Left lobe of liver (tissue), 2 donors: ENCODE results near the gene NDEL1. TPM values are rescaled to one million over a fixed set of nuclear protein-coding genes. Genes with fewer than 3 reads are reported as not detected.
A peak's percentile ranks its signal among the peaks of the same experiment; 100 is the strongest.

Experiments
- ATAC-seq: fragments of 200-7000 bp; cut with Tn5 transposase; one replicate; pipeline ENCODE4 v1.9.1; 2020; ENCODE audit warnings: mild to moderate bottlenecking, moderate library complexity
- DNase-seq: peaks from one replicate; pipeline ENCODE4 v3.0.0-alpha.2; 2020; ENCODE audit warnings: low spot score
- total RNA-seq: library from RNA; stranded (reverse); gene quantifications from one replicate; pipeline ENCODE4 v1.2.1, GENCODE V29; 2021
- donor health status: DM: no; HTN: no; CAD: no; lungs with moderate emphysema.
- donor health status: DM: no; HTN: yes; CAD: no.

Gene NDEL1
- total RNA-seq, 1 donor from 2014 or later: 37.5 TPM

- ATAC-seq (peak; percentile 69), DNase-seq (no peak)
These were observed 16.4 kb downstream of the NDEL1 start for GRCh38 chr17:8451933-8452614.

GRCh38 chr17:8453326-8453725 is 17.6 kb downstream of the NDEL1 start:
- ATAC-seq (no peak), DNase-seq (no peak)

GRCh38 chr17:8455665-8456209 is 20.1 kb downstream of the NDEL1 start:
- ATAC-seq (no peak), DNase-seq (no peak)

- ATAC-seq: no peak
- no peak for DNase-seq
These were observed 22.4 kb downstream of the NDEL1 start for GRCh38 chr17:8458128-8458527.

- ATAC-seq (no peak), DNase-seq (no peak)
These were observed 23.4 kb downstream of the NDEL1 start for GRCh38 chr17:8459107-8459506.

- DNase-seq (no peak), ATAC-seq (no peak)
These were observed 24.1 kb downstream of the NDEL1 start for GRCh38 chr17:8459831-8460230.

- DNase-seq: no peak
- ATAC-seq: no peak
These were observed 26.9 kb downstream of the NDEL1 start for GRCh38 chr17:8462564-8462963.

GRCh38 chr17:8463099-8463498 is 27.4 kb downstream of the NDEL1 start:
- ATAC-seq (no peak), DNase-seq (no peak)

- ATAC-seq: no peak
- no peak for DNase-seq
These were observed 29.3 kb downstream of the NDEL1 start for GRCh38 chr17:8464941-8465340.

GRCh38 chr17:8465356-8465755 is 29.7 kb downstream of the NDEL1 start:
- ATAC-seq (no peak), DNase-seq (no peak)

- ATAC-seq (no peak), DNase-seq (no peak)
These were observed 30.1 kb downstream of the NDEL1 start for GRCh38 chr17:8465759-8466158.

- ATAC-seq: no peak
- DNase-seq: no peak
These were observed 30.8 kb downstream of the NDEL1 start for GRCh38 chr17:8466456-8466855.

- no peak for ATAC-seq
- DNase-seq: no peak
These were observed 31.2 kb downstream of the NDEL1 start for GRCh38 chr17:8466873-8467272.

GRCh38 chr17:8467527-8467926 is 31.8 kb downstream of the NDEL1 start:
- DNase-seq (no peak), ATAC-seq (no peak)

- no peak for ATAC-seq
- no peak for DNase-seq
These were observed 32.4 kb downstream of the NDEL1 start for GRCh38 chr17:8468127-8468526.

- ATAC-seq (no peak), DNase-seq (no peak)
These were observed 33.3 kb downstream of the NDEL1 start for GRCh38 chr17:8468980-8469379.

- DNase-seq (peak; percentile 94), ATAC-seq (peak; percentile 88)
These were observed 34.3 kb downstream of the NDEL1 start for GRCh38 chr17:8469964-8470363.

GRCh38 chr17:8470447-8471047 is 34.9 kb downstream of the NDEL1 start:
- DNase-seq (peak; percentile 82), ATAC-seq (peak; percentile 72)

GRCh38 chr17:8472663-8473062 is 37.0 kb downstream of the NDEL1 start:
- no peak for ATAC-seq
- DNase-seq: no peak

GRCh38 chr17:8473451-8474192 is 37.9 kb downstream of the NDEL1 start:
- ATAC-seq: no peak
- no peak for DNase-seq

- DNase-seq (no peak), ATAC-seq (no peak)
These were observed 39.1 kb downstream of the NDEL1 start for GRCh38 chr17:8474826-8475225.

- ATAC-seq: no peak
- DNase-seq: no peak
These were observed 39.5 kb downstream of the NDEL1 start for GRCh38 chr17:8475227-8475626.
